Adrenal gland (tissue), 5 donors: ENCODE results near the gene CYTH3.
"Not testable (repeated sequence)": the region's sequence is repeated elsewhere in the genome, so short reads cannot be mapped to it uniquely, and the experiment has no call there.

Experiments
- POLR2A ChIP-seq, 2 donors: fragments of 450-650 bp; IDR thresholded peaks; one replicate each; pipeline ENCODE4 v1.6.1; 2017; ENCODE audit warnings: antibody characterized with exemption in 2 of 2, mild to moderate bottlenecking in 2 of 2, moderate library complexity in 1 of 2
- TF ChIP-seq, protein P1 (sequence below), 6 experiments: fragments of 450-650 bp in 4 of 6; fragments of 200-600 bp in 2 of 6; sonication (generic) in 1 of 6; IDR thresholded peaks; 1 replicate in 5 of 6; 2 replicates in 1 of 6; pipeline versions ENCODE4 v1.5.1 to v1.8.0; 2016 to 2021; ENCODE audit warnings: antibody characterized with exemption in 6 of 6, mild to moderate bottlenecking in 2 of 6, moderate library complexity in 1 of 6
- donor health status: DM: no; HTN: no; CAD: no.

DNA sequence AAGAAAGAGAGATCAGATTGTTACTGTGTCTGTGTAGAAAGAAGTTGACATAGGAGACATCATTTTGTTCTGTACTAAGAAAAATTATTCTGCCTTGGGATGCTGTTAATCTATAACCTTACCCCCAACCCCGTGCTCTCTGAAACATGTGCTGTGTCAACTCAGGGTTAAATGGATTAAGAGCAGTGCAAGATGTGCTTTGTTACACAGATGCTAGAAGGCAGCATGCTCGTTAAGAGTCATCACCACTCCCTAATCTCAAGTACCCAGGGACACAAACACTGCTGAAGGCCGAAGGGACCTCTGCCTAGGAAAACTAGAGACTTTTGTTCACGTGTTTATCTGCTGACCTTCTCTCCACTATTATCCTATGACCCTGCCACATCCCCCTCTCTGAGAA lies 49.0 kb downstream of the CYTH3 start:
- TF ChIP-seq POLR2A (IDR thresholded peaks at IDR 0.05): not testable (repeated sequence)
- TF ChIP-seq, protein P1, sequence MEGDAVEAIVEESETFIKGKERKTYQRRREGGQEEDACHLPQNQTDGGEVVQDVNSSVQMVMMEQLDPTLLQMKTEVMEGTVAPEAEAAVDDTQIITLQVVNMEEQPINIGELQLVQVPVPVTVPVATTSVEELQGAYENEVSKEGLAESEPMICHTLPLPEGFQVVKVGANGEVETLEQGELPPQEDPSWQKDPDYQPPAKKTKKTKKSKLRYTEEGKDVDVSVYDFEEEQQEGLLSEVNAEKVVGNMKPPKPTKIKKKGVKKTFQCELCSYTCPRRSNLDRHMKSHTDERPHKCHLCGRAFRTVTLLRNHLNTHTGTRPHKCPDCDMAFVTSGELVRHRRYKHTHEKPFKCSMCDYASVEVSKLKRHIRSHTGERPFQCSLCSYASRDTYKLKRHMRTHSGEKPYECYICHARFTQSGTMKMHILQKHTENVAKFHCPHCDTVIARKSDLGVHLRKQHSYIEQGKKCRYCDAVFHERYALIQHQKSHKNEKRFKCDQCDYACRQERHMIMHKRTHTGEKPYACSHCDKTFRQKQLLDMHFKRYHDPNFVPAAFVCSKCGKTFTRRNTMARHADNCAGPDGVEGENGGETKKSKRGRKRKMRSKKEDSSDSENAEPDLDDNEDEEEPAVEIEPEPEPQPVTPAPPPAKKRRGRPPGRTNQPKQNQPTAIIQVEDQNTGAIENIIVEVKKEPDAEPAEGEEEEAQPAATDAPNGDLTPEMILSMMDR (IDR thresholded peaks at IDR 0.05): not testable (repeated sequence)
